Keratinocyte (primary cell): ENCODE results near the gene NFKBIZ. TPM values are rescaled to one million over a fixed set of nuclear protein-coding genes. Genes with fewer than 3 reads are reported as not detected.

ENCODE experiments used
- DNase-seq: peaks from one replicate; pipeline ENCODE4 v3.0.0-alpha.2; 2011; ENCODE audit warnings: low read depth, missing footprints, low spot score
- FAIRE-seq: peaks from 2 replicates; lab custom pipeline; 2011; peaks lifted over from hg19 to GRCh38; lab: Jason Lieb, UNC
- H2AFZ ChIP-seq: 2 replicates; pipeline ENCODE4 v1.6.0; 2012; ENCODE audit warnings: low read length, control low read depth, inconsistent platforms; ENCODE audit not compliant: control insufficient read depth
- H3K27ac ChIP-seq: 2 replicates; pipeline ENCODE4 v1.5.1; 2011; ENCODE audit warnings: low read length; ENCODE audit not compliant: control insufficient read depth, insufficient read depth
- H3K27me3 ChIP-seq: 3 replicates; pipeline ENCODE4 v1.6.0; 2011; ENCODE audit warnings: low read length; ENCODE audit not compliant: control insufficient read depth, insufficient read depth; ENCODE audit errors: extremely low read depth
- H3K36me3 ChIP-seq, 2 experiments: 2 replicates in 1 of 2; 3 replicates in 1 of 2; pipeline ENCODE4 v1.5.1; 2011; ENCODE audit warnings: low read length in 2 of 2, mild to moderate bottlenecking in 1 of 2; ENCODE audit not compliant: control insufficient read depth in 2 of 2, insufficient read depth in 2 of 2; ENCODE audit errors: extremely low read depth in 1 of 2
- H3K4me1 ChIP-seq: 3 replicates; pipeline ENCODE4 v1.5.1; 2011; ENCODE audit warnings: low read length; ENCODE audit not compliant: control insufficient read depth, insufficient read depth; ENCODE audit errors: extremely low read depth
- H3K4me2 ChIP-seq: 3 replicates; pipeline ENCODE4 v1.6.0; 2011; ENCODE audit warnings: low read depth, low read length; ENCODE audit not compliant: control insufficient read depth, insufficient read depth; ENCODE audit errors: extremely low read depth
- H3K4me3 ChIP-seq, 3 experiments: fragments of 200-600 bp in 1 of 3; sonication (generic) in 1 of 3; 2 replicates in 2 of 3; 3 replicates in 1 of 3; pipeline ENCODE4 v1.5.1; 2011 to 2016; ENCODE audit warnings: low read length in 3 of 3, mild to moderate bottlenecking in 3 of 3, control low read depth in 2 of 3, inconsistent platforms in 1 of 3, low read depth in 1 of 3, mixed read lengths in 1 of 3, mixed run types in 1 of 3, moderate library complexity in 1 of 3; ENCODE audit not compliant: control insufficient read depth in 2 of 3, insufficient read depth in 2 of 3; ENCODE audit errors: extremely low read depth in 1 of 3
- H3K79me2 ChIP-seq: 2 replicates; pipeline ENCODE4 v1.6.0; 2012; ENCODE audit warnings: low read length; ENCODE audit not compliant: control insufficient read depth, insufficient read depth
- H3K9ac ChIP-seq: 3 replicates; pipeline ENCODE4 v1.6.0; 2011; ENCODE audit warnings: low read length; ENCODE audit not compliant: control insufficient read depth, insufficient read depth; ENCODE audit errors: extremely low read depth
- H3K9me1 ChIP-seq: 3 replicates; pipeline ENCODE4 v1.6.0; 2011; ENCODE audit warnings: low read length; ENCODE audit not compliant: control insufficient read depth, insufficient read depth; ENCODE audit errors: extremely low read depth
- H3K9me3 ChIP-seq: 2 replicates; pipeline ENCODE4 v1.5.1; 2012; ENCODE audit warnings: low read depth, low read length; ENCODE audit not compliant: control insufficient read depth
- H4K20me1 ChIP-seq: 3 replicates; pipeline ENCODE4 v1.6.0; 2011; ENCODE audit warnings: low read length; ENCODE audit not compliant: control insufficient read depth, insufficient read depth; ENCODE audit errors: extremely low read depth
- EZH2 ChIP-seq: IDR thresholded peaks from one replicate; pipeline ENCODE4 v1.6.1; 2012; ENCODE audit warnings: inconsistent platforms, mild to moderate bottlenecking, low read length, moderate library complexity
- dilution Hi-C: fragments of 300-500 bp; cut with MboI; formaldehyde crosslinking; loops from one replicate; pipeline ENCODE4 v1.7.0; 2020; ENCODE audit warnings: low sequenced_read_pairs; ENCODE audit not compliant: extremely low pct_ligation_motif_present
- polyA plus RNA-seq, 5 experiments: library from polyadenylated mRNA; depleted of rRNA in 3 of 5; stranded (reverse) in 3 of 5; stranded (forward) in 1 of 5; unstranded in 1 of 5; fragments of >200 nt; gene quantifications; 1 replicate in 1 of 5; 2 replicates in 3 of 5; 3 replicates in 1 of 5; pipeline versions ENCODE4 v1.2.1 to v1.2.3, GENCODE V29; 2011 to 2012; ENCODE audit warnings: missing spikeins in 2 of 5, low read depth in 1 of 5, low replicate concordance in 1 of 5
- TF ChIP-seq, protein P1 (sequence below), 3 experiments: IDR thresholded peaks in 1 of 3; conservative IDR thresholded peaks in 1 of 3; optimal IDR thresholded peaks in 1 of 3; 2 replicates in 2 of 3; 3 replicates in 1 of 3; pipeline versions ENCODE3 to v1.5.1; 2011; ENCODE audit warnings: low read length in 3 of 3, mild to moderate bottlenecking in 3 of 3, moderate library complexity in 2 of 3, control low read depth in 1 of 3, inconsistent platforms in 1 of 3; ENCODE audit not compliant: insufficient read depth in 2 of 3; ENCODE audit errors: extremely low read depth in 1 of 3

The NFKBIZ gene
- polyA plus RNA-seq, 1 donor (not counting 4 experiments of a cell fraction or from before 2014, with no cell fraction given), result 88.9 TPM

DNA sequence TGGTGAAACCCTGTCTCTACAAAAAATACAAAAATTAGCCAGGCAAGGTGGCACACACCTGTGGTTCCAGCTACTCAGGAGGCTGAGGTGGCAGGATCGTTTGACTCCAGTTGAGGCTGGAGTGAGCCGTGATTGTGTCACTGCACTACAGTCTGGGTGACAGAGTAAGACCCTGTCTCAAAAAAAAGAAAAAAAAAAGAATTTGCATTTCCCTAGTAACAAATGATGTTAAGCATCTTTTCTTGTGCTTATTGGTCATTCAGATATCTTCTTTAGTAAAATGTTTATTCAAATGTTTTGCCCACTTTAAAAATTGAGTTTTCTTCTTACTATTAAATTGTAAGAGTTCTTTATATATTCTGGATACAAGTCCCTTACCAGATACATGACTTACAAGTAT, 48.7 kb downstream of the NFKBIZ start:
- no peaks in the 10 kb centered on the region for H3K9me3 ChIP-seq
- TF ChIP-seq, protein P1, sequence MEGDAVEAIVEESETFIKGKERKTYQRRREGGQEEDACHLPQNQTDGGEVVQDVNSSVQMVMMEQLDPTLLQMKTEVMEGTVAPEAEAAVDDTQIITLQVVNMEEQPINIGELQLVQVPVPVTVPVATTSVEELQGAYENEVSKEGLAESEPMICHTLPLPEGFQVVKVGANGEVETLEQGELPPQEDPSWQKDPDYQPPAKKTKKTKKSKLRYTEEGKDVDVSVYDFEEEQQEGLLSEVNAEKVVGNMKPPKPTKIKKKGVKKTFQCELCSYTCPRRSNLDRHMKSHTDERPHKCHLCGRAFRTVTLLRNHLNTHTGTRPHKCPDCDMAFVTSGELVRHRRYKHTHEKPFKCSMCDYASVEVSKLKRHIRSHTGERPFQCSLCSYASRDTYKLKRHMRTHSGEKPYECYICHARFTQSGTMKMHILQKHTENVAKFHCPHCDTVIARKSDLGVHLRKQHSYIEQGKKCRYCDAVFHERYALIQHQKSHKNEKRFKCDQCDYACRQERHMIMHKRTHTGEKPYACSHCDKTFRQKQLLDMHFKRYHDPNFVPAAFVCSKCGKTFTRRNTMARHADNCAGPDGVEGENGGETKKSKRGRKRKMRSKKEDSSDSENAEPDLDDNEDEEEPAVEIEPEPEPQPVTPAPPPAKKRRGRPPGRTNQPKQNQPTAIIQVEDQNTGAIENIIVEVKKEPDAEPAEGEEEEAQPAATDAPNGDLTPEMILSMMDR (optimal IDR thresholded peaks at IDR 0.05 in 1 of 3, IDR thresholded peaks at IDR 0.05 in 1 of 3, conservative IDR thresholded peaks at IDR 0.05 in 1 of 3; ENCODE audit: extremely low read depth in 1 of 3, insufficient read depth in 2 of 3, low read length in 3 of 3), result no peak
- TF ChIP-seq EZH2, result no peak
- no peaks in the 10 kb centered on the region for H3K9me1 ChIP-seq
- no peak overlapping the region for H3K4me2 ChIP-seq
- no peak overlapping the region for H3K9ac ChIP-seq
- H2AFZ ChIP-seq, result no peak overlapping the region
- no peaks in the 10 kb centered on the region for H3K36me3 ChIP-seq
- no peaks in the 10 kb centered on the region for H3K27me3 ChIP-seq
- H4K20me1 ChIP-seq, result no peaks in the 10 kb centered on the region
- H3K79me2 ChIP-seq, result no peaks in the 10 kb centered on the region
- FAIRE-seq (no peak), DNase-seq (no peak)
- H3K4me1 ChIP-seq, result peaks cover 13% of the 10 kb centered on the region
- no peak overlapping the region for H3K27ac ChIP-seq
- dilution Hi-C loops, result no loop called here
- H3K4me3 ChIP-seq, result no peak overlapping the region

DNA sequence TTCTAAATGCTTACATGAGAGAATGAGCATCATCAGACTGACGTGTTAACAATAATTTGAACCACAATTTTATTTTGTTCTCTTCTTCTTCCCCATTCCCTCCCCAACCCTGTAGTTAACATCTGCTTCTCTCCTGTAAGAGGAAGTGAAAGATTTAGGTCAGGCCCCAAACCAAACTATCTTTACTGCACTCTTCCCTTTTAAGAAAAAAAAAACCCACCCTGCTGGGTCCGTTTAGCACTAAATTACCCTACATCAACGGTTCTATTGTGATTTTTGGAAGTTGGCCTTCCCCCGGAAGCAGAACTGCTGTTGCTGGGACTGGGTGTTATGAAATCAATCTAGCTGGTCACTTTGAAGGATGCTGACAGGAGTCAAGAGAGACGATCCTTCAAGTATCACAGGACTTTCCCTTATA, 49.4 kb downstream of the NFKBIZ start:
- no peak for TF ChIP-seq EZH2
- TF ChIP-seq, protein P1 (optimal IDR thresholded peaks at IDR 0.05 in 1 of 3, IDR thresholded peaks at IDR 0.05 in 1 of 3, conservative IDR thresholded peaks at IDR 0.05 in 1 of 3; ENCODE audit: extremely low read depth in 1 of 3, insufficient read depth in 2 of 3, low read length in 3 of 3), result no peak
- no peaks in the 10 kb centered on the region for H4K20me1 ChIP-seq
- no peaks in the 10 kb centered on the region for H3K9me1 ChIP-seq
- DNase-seq, result no peak
- dilution Hi-C loops, result no loop called here
- H3K4me3 ChIP-seq, result no peak overlapping the region
- H3K36me3 ChIP-seq, result no peaks in the 10 kb centered on the region
- no peak overlapping the region for H3K27ac ChIP-seq
- no peak for FAIRE-seq
- H3K9ac ChIP-seq, result no peak overlapping the region
- H3K4me2 ChIP-seq, result no peak overlapping the region
- H3K9me3 ChIP-seq, result no peaks in the 10 kb centered on the region
- no peaks in the 10 kb centered on the region for H3K79me2 ChIP-seq
- H3K4me1 ChIP-seq, result peaks cover 20% of the 10 kb centered on the region
- H2AFZ ChIP-seq, result no peak overlapping the region
- no peaks in the 10 kb centered on the region for H3K27me3 ChIP-seq
